ENCODE results near the gene GDF7.

DNA sequence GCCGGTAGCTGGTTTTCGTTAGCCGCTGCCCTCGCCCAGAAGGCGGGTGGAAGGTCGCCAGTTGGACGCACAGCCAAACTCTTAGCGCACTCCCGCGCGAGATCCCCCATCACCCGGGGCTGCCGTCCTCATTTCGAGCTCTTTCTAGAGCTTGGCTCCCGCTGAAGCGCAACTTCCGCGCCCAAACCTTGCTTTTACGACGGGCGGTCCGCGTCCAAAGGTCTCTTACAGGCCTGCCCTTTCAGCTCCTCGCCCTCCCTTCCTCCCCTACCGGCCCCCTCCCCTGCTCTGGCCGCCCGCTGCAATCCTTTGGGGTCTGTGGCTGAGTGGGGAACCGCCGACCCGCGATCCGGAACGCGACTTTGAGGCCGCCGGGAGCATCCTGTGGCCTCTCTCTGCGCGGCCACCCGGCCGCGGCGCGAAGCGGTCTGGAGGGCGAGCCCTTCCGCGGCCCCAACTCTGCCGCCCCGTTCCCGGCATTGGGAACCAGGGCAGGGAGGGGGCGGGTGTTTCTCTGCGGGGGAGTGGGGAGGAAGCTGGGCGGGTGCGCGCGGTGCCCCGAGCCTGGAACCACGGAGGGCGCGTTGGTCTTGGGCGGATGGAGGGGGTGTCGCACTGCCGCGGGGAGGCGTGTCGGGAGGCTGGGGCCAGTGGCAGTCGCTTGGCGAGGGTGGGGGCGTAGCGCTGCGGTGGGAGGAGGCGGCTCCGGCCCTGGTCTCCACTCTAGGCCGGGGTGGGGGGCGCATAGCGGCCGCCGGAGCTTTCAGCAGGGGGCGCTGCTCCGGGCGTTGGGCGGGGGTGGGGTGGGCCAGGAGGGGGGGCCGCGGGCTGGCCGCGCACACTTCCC, at the start of gene GDF7:
- TF ChIP-seq CTCF (IDR thresholded peaks at IDR 0.05 in 8 of 11, conservative IDR thresholded peaks at IDR 0.05 in 3 of 11) (peak in 6 of 11 experiments; percentile 19 to 43 (median 36)), POLR2A (IDR thresholded peaks at IDR 0.05) (no peak)
